WERI-Rb-1 (cell line): ENCODE measurements around the gene GSC.
"Not testable (repeated sequence)": the region's sequence is repeated elsewhere in the genome, so short reads cannot be mapped to it uniquely, and the experiment has no call there.

ENCODE experiments used
- DNase-seq: peaks from one replicate; pipeline ENCODE4 v3.0.0-alpha.2; 2020
- H3K27ac ChIP-seq: fragments of 250-450 bp; sonication (Bioruptor Pico); 2 replicates; pipeline ENCODE4 v1.5.1; 2020; ENCODE audit warnings: mild to moderate bottlenecking, moderate library complexity
- H3K27me3 ChIP-seq: fragments of 250-450 bp; sonication (Bioruptor Pico); 2 replicates; pipeline ENCODE4 v1.5.1; 2021; ENCODE audit warnings: mild to moderate bottlenecking, low read depth, moderate library complexity; ENCODE audit not compliant: insufficient read depth, severe bottlenecking
- H3K36me3 ChIP-seq: fragments of 250-450 bp; sonication (Bioruptor Pico); 2 replicates; pipeline ENCODE4 v1.5.1; 2020; ENCODE audit warnings: mild to moderate bottlenecking, moderate library complexity
- H3K4me3 ChIP-seq: 2 replicates; pipeline ENCODE4 v1.5.1; 2011; ENCODE audit warnings: low read depth, mild to moderate bottlenecking, control low read depth, low read length
- H3K9me3 ChIP-seq: fragments of 250-450 bp; sonication (Bioruptor Pico); 2 replicates; pipeline ENCODE4 v1.5.1; 2021; ENCODE audit warnings: mild to moderate bottlenecking, moderate library complexity; ENCODE audit not compliant: severe bottlenecking
- TF ChIP-seq, protein P1 (sequence below): IDR thresholded peaks from 2 replicates; pipeline ENCODE4 v1.5.1; 2011; ENCODE audit warnings: low read depth, mild to moderate bottlenecking, control low read depth, inconsistent platforms, low read length

The GSC gene

GRCh38 chr14:94728950-94729349, 41.0 kb downstream of the GSC start:
- Histone ChIP-seq H3K27ac (no peak overlapping the region), H3K36me3 (no peaks in the 10 kb centered on the region), H3K27me3 (no peaks in the 10 kb centered on the region), H3K9me3 (no peaks in the 10 kb centered on the region), H3K4me3 (no peak overlapping the region)
- peak; percentile 16 for DNase-seq
- TF ChIP-seq, protein P1, sequence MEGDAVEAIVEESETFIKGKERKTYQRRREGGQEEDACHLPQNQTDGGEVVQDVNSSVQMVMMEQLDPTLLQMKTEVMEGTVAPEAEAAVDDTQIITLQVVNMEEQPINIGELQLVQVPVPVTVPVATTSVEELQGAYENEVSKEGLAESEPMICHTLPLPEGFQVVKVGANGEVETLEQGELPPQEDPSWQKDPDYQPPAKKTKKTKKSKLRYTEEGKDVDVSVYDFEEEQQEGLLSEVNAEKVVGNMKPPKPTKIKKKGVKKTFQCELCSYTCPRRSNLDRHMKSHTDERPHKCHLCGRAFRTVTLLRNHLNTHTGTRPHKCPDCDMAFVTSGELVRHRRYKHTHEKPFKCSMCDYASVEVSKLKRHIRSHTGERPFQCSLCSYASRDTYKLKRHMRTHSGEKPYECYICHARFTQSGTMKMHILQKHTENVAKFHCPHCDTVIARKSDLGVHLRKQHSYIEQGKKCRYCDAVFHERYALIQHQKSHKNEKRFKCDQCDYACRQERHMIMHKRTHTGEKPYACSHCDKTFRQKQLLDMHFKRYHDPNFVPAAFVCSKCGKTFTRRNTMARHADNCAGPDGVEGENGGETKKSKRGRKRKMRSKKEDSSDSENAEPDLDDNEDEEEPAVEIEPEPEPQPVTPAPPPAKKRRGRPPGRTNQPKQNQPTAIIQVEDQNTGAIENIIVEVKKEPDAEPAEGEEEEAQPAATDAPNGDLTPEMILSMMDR = no peak

- H3K9me3 ChIP-seq, H3K27me3 ChIP-seq, H3K27ac ChIP-seq, H3K4me3 ChIP-seq, DNase-seq, H3K36me3 ChIP-seq: not testable (repeated sequence)
Measured at GRCh38 chr14:94728440-94728839, 41.5 kb downstream of the GSC start.

DNA sequence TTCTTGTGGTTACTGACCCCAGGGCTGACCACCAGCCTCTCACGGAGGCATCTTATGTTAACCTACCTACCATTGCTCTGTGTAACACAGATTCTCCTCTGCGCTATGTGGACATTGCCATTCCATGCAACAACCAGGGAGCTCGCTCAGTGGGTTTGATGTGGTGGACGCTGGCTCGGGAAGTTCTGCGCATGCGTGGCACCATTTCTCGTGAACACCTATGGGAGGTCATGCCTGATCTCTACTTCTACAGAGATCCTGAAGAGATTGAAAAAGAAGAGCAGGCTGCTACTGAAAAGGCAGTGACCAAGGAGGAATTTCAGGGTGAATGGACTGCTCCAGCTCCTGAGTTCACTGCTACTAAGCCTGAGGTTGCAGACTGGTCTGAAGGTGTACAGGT, 43.3 kb downstream of the GSC start:
- not testable (repeated sequence) for H3K27me3 ChIP-seq, H3K27ac ChIP-seq, H3K36me3 ChIP-seq, H3K9me3 ChIP-seq, DNase-seq, H3K4me3 ChIP-seq

DNA sequence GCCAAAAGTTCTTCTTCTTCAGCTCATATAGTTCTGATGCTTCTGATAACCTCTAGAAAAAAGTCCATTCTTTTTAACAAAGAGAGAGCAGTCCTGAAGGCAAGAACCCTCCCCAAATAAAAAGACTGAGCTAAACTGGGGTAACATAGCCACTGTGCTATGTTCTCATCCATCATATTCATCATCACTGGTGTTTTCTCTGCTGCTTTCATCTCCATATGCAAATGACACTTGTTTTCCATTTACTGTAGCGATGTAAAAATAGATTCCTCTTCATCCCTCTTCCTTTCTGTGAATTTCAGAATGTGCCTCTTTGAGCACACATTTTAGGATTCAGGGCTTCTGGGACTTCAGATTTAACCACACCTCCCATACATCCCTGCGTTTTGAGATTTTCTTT, 44.9 kb downstream of the GSC start:
- no peaks in the 10 kb centered on the region for H3K9me3 ChIP-seq
- H3K4me3 ChIP-seq = no peak overlapping the region
- no peak for DNase-seq
- TF ChIP-seq, protein P1 = no peak
- H3K27ac ChIP-seq = no peak overlapping the region
- H3K36me3 ChIP-seq = no peaks in the 10 kb centered on the region
- H3K27me3 ChIP-seq = no peaks in the 10 kb centered on the region

DNA sequence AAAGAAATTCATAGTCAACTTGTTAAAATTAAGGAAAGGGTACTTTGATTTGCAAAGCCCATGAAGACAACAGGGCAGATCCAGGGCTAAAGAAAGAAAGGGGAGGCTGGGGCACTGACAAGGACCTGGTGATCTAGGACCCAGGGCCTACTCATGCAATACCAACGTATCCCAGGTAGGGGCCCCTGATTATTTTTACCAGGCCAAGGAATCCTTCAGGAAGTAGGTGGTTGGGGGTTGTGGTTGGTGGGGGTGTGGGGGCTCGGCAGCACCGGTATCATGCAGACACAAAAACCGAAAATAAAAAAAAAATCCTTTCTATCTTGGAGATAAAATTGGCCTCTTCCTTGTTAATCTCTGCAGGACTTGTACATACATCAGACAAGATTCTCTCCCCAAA, 47.5 kb downstream of the GSC start:
- Histone ChIP-seq H3K27ac (no peak overlapping the region), H3K4me3 (no peak overlapping the region), H3K36me3 (no peaks in the 10 kb centered on the region), H3K27me3 (no peaks in the 10 kb centered on the region), H3K9me3 (no peaks in the 10 kb centered on the region)
- DNase-seq = no peak
- TF ChIP-seq, protein P1 = no peak
